PC-9 (cell line): ENCODE results near the gene CCDC158.

Source experiments
- CTCF ChIP-seq: fragments of 200-600 bp; sonication (generic); conservative IDR thresholded peaks from 2 replicates; pipeline ENCODE4 v1.6.1; 2017; ENCODE audit warnings: mixed run types, antibody characterized with exemption, mild to moderate bottlenecking, moderate library complexity
- EZH2 ChIP-seq: fragments of 200-600 bp; sonication (generic); IDR thresholded peaks from 2 replicates; pipeline ENCODE4 v1.8.0; 2017; ENCODE audit warnings: antibody characterized with exemption, low read depth

- TF ChIP-seq CTCF (no peak), EZH2 (no peak)
These were observed 27.3 kb upstream of the CCDC158 start for GRCh38 chr4:76448211-76448610.
